G401.6 (cell line): Measurements from ENCODE around the gene TEX29.

Experiments used
- FAIRE-seq: peaks from 2 replicates; lab custom pipeline; 2012; peaks lifted over from hg19 to GRCh38; lab: Jason Lieb, UNC

TEX29 gene

DNA sequence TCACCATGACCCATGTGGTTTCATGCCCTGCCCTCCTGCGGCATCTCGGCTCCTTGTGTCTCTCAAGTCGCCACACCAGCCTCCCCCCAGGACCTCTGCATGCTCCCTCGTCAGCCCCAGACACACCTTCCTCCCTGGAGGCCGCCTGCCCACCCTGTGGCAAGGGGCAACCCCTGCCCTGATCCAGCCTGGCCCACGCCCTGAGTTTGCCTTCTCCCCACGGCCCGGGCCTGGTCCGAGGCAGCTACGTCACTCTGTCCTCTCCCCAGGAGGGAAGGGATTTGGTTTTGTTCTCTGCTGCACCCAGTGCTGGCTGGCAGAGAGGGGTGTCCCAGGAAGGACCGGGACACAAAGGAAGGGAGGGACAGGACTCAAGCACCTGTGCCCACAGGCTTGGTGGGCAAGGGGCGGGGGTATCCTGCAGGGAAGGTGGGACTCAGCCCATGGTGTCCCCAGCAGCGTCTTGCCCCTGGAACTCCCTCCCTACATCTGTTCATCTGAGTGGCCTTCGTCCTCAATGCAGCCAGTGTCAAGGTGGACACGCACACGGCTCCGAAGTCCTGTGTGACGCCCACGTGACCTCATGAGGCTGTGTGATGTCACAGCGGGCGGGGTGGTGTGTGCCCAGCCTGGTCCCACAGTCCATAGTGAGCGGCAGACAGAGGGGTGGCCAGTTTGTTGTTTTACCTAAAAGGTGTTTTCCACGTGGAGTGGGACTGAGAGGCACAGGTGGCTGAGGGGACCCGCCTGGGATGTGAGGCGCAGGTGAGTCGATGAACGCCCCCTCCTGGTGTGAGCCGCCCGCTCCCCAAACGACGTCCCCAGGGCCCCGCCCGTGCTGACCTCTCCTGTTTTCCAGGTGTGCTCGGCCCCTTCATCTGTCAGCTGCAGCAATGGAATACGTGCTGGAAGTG, at the start of gene TEX29:
TEX29 (plus strand) TSS at position 645 of the 914 bp plus-strand sequence; CDS start at position 894, 249 bp downstream.
- FAIRE-seq: no peak

DNA sequence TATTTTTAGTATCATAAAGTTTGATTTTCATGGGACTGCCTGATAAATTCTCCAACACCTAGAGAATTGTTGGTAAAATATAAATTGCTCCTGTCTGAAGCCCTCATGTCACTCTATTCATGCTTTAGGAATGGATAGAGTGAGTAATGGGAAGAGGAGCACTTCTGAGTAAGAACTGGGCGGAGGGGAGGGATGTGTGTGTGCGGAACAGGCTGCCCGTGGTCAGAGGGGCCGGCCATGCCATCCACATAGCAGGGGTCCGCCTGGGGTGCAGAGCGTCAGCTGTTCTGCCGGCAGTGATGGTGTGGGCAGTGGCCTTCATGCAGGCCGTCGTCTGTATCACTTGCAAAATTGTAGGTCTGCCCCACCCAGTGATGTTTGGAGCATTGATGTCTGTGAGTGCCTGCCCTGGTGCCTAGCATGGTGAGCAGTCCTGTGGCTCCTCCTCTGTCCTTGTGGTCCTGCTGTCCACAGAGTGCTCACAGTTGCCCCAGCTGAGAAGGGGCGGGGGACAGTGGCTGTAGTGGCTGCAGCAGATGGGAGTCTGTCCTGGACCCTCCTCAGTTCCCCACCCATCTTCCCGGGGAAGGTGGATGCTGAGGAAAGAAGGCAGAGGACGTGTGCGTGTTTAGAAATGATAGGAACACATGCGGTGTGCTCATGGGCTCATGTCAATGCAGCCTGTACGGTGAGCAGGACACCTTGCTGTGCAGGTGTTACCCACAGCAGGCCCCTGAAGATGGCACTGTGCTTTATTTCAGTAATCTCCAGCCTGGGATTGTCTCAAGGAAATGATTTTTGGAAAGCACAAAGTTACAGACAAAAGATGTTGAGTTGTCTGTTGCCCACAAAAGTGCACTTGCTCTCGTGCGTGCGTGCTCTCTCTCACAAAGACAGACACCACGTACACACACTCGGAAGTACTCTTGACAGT, 49.4 kb upstream of the TEX29 start:
- FAIRE-seq: no peak

- FAIRE-seq: no peak
Observed at GRCh38 chr13:111272117-111272516, 48.3 kb upstream of the TEX29 start.

DNA sequence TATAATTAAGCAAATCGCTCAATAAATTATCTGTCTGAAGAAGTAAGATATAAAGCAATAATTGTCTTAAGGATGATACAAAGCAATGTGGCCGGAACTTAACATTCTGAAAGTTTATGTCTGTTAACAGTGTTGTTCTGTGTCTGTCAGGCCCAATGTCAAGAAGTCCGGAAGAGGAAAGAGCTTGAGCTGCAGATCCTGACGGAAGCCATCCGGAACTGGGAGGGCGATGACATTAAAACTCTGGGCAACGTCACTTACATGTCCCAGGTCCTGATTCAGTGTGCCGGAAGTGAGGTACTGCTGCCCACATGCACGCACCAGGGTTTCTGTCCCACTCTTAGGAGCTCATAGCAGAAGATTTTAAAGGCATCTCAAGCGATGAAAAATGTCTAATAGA, 45.1 kb upstream of the TEX29 start:
- FAIRE-seq: no peak

DNA sequence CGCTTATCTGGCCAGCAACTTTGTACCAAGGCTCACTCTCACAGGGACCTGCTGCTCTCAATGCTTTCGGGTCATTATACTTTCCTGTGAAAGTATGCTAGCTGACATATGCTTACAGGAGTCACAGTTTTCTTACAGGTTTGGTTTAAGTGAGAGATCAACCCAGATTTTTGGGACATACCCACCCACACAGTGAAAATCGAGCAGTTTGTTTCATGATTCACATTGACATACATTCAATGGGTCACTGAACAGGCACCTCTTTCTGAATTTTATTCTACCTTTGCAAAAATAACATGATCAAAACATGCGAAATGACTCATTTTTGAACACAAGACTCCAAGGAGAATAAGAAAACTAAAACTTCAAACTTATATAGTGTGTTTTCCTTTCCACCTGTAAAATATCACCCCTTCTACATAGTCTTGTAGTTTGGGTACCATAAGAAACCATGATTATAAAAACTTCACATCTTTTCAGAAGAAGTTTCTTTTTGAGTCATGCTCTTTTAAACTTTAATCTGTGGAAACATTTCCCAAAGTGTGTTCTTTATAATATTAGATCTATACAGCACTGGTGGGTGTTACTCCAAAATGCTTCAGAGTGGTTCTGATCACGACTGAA, 44.3 kb upstream of the TEX29 start:
- FAIRE-seq: no peak

DNA sequence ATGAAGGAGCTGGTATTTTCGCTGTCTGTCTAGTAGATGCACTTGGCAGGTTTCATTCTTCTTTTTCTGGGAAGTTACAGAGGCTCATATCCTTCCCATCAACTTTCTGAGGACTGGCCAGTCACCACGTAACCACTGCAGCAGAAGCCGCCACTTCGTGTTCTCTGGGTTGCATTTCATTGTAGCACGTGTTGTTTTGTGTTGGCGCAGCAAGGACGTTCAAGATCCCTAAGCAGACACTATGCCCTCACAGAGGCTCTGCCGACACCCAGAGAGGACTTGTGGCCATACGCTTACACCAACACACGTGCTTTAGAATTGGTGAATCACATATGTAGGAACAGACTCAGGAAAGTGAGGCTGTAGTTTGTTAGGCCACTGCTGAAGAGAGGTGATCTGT, 42.2 kb upstream of the TEX29 start:
- FAIRE-seq: no peak

DNA sequence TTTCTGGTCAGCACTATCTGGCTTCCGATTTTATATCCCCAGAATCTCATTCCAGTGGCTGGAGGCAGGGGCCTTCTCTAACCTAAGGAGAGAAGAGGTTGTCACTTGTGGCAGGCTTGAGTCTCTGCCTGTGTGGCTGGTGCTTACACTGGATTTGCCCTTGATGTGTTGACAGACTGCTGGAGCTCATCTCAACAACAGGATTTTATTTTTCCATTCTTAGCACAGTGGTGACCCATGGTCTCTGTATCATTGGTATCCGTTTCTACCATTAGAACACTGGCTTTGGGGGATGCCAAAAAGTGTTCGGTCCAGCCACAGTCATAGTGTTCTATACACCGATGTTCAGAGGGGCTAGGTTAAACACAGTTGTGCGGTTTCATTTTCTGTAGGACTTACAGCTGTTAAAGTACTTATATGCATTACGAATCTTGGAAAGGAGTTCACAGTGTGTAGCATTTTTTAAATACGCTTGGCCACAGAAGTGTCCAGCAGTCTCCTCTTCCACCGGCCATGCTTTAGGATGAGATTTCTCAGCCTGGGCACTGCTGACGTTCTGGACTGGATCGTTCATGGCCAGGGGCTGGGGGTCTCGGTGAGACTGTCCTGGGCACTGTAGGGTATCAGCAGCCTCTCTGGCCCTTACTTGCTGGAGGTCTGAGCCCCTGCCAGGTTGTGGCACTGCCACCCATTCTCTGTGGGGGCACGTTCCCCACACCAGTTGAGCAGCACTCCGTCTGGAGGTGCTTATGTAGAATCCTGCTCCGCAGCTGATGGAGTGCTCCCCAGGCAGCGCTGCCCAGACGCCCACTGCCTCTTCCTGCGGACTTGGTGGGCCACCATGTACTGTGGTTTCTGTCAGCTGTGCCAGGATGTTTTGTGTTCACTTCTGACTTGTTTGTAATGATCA, 41.4 kb upstream of the TEX29 start:
- no peak for FAIRE-seq

GRCh38 chr13:111280226-111280625, 40.2 kb upstream of the TEX29 start:
- FAIRE-seq: no peak

GRCh38 chr13:111280681-111281585, 39.5 kb upstream of the TEX29 start:
- FAIRE-seq: peak; percentile 50

DNA sequence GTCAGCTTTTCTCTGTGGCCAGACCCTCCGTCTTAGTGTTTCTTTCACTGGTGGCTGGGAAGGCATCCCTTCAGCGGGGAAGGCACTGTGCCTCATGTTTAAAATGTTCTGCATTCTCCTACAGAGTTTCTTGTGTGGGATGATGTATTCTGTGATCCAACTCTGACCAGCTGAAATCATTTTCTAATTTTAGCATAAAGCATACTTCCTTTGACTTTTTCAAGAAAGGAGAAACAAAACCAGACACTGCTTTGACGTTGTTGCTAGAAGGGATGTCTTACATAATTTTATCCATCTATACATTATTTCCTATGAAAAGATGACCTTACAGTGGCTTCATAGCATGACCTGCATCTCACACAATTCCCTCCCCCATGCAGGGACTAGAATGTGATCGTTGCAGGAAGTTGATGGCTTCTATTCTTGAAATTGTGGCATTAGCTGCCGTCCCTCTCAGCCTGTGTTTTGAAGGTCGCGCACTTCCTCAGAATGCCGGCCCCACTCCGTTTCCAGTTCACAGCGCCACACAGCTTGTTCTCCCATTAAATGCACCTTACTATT, 38.6 kb upstream of the TEX29 start:
- FAIRE-seq: no peak

GRCh38 chr13:111282425-111282824, 38.0 kb upstream of the TEX29 start:
- FAIRE-seq: no peak

- no peak for FAIRE-seq
Observed at GRCh38 chr13:111282997-111283396, 37.4 kb upstream of the TEX29 start.

- no peak for FAIRE-seq
Observed at GRCh38 chr13:111283457-111283856, 37.0 kb upstream of the TEX29 start.

- no peak for FAIRE-seq
Observed at GRCh38 chr13:111283991-111284390, 36.5 kb upstream of the TEX29 start.

DNA sequence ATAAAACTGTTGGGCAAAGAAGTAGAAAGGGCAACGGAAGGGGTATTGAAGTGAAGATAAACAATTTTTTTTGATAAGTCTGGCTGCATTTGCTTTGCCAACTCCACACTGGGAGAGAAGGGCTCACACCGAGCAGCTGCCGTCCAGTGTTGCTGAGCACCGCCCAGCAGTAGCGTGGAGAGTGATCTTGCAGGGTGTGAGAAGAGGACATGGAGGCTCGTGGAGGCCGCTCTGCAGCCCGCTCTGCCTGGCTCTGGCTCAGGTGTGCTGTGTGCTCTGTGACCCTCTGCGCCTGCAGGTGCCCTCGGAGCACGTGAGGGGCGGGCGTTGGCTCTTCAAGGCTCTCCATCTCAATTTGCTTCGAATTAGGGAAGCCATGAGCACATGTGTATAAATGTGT, 35.9 kb upstream of the TEX29 start:
- FAIRE-seq: no peak

- no peak for FAIRE-seq
Observed at GRCh38 chr13:111286162-111286561, 34.3 kb upstream of the TEX29 start.

GRCh38 chr13:111286749-111287148, 33.7 kb upstream of the TEX29 start:
- no peak for FAIRE-seq

GRCh38 chr13:111287201-111287600, 33.2 kb upstream of the TEX29 start:
- FAIRE-seq: no peak

DNA sequence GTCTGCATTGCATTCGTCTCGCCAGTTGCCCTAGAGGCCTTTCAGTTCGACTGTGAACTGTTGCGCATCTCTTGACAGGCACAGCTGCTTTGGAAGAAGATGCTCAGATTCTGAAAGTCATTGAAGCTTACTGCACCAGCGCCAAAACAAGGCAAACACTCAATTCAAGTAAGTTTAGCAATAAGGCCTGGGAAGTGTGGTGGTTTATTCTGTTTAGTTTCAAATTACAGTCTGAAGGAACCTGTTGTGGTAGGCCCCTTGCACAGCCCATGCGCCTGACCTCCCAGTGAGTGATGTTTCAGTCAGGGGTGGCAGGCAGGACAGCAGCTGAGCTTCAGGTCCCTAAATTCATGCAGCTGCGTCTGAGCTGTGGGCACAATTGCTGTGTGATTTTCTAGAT, 32.2 kb upstream of the TEX29 start:
- FAIRE-seq: no peak

DNA sequence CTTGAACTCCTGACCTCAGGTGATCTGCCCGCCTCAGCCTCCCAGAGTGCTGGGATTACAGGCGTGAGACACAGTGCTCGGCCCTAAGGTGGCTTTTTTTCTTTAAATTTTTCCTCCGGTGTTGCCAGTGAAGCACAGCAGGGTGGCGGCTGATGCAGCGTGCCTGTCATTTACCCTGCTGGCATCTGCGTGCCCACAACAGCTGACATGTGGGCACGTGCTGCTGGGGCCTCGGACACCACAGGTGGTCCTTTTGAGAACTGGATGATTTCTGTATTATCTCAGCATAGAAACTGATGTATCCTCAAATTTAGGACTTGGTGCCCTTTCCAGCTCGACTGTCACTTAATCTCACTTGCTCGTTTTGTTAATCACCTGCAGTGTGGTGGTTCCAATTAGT, 31.2 kb upstream of the TEX29 start:
- no peak for FAIRE-seq
